GM19467 (cell line): ENCODE data around the gene MMP10.

ENCODE experiments used
- ATAC-seq: cut with Tn5 transposase; IDR thresholded peaks from one replicate; pipeline ENCODE4 v1.9.1; 2021; ENCODE audit warnings: mild to moderate bottlenecking, moderate library complexity; ENCODE audit not compliant: unreplicated experiment

Gene MMP10

DNA sequence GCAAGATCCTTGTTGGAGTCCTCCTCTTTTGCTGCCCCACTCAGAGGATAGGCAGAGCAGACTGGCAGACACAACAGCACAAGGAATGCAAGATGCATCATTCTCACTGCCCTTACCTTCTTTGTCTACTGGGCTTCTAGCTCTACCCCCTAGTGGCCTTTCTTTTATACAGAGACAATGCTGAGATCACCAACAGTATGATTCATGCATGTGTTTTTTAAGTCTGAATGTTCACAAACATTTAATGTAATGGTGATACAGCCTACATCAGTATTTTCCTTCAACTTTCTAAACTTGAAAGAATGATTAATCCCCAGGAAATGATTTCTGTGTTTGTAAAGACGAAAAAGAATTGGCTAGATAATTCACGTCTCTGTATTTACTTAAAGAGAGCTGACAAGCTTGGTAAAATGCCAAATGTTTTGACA, at the start of gene MMP10:
TSS of gene MMP10 (minus strand) at position 138 of the 428 bp plus-strand sequence. CDS start at position 101, 37 bp downstream.
- ATAC-seq, result no peak

DNA sequence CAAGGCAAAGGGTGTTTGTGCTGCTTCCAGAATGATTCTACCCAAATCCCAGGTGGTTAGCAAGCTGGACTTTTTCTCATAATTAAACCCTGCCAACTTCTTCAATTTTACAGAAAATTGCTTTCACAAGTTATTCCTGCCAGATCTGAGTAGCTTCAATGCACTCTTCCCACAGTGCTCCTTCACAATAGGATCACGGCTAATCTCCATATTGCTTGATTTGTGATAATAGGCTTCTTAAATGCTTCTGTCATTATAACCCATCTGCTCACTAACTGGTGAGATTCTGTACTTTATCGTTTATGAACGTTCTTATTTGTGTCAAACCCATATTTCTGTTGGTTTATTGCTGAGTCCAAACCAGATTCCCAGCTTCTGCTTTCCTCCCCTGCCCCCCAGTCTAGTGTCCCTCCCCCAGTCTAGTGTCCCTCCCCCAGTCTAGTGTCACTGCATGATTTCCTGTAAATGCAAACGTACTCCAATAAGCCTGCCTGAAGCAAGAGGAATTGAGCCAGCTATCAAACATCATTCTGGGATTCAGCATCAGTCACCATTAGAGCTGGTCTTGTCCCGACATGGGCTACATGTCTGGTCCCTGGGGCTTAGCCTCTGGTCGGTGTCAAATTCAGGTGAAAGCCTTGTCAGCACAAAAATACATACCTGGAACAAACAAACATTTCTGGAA, 49.0 kb upstream of the MMP10 start:
- no peak for ATAC-seq

DNA sequence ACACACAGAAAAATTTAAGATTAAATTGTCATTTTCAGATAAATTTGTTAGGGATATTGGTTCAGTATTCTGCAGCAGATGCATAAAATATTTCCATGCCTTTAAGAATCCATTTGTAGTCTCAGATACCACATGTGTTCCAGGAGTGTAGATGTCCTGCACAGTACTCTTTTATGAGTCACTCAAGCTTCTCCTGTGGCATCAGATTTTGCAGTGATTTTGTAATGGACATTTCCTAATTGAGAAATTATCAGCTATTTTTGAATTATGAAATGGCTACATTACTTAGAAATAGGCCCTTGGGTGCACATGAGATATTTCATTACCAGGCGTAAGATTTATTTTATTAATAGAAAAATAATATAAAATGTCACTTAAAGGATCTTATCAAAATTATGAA, 44.1 kb upstream of the MMP10 start:
- ATAC-seq, result no peak

DNA sequence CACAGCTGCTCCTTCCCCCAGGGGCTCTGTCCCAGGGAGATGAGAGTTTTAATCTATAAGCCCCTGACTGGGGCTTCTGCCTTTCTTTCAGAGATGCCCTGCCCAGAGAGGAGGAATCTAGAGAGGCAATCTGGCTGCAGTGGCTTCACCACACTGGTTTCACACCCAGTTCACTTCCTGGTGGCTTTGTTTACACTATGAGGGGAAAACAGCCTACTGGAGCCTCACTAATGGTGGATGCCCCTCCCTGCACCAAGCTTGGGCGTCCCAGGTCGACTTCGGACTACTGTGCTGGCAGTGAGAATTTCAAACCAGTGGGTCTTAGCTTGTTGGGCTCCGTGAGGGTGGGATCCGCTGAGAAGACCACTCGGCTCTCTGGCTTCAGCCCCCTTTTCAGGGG, 39.1 kb upstream of the MMP10 start:
- no peak for ATAC-seq

DNA sequence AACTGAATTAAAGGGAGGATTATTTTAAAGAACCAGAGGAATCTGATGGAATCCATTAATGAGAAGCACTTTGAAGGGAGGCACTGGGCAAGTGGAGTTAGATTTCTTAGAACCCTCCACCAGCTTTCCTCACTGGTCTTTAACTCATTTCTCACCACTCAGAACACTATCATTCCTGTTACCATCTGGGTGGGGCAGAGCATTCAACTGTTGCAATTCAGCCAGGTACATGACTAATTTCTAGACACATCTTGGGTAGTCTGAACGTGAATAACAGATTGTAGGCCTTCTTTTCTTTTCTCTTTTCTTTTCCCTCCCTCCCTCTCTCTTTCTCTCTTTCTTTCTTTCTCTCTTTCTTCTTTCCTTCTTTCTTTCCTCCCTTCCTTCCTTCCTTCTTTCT, 33.1 kb upstream of the MMP10 start:
- ATAC-seq, result no peak

DNA sequence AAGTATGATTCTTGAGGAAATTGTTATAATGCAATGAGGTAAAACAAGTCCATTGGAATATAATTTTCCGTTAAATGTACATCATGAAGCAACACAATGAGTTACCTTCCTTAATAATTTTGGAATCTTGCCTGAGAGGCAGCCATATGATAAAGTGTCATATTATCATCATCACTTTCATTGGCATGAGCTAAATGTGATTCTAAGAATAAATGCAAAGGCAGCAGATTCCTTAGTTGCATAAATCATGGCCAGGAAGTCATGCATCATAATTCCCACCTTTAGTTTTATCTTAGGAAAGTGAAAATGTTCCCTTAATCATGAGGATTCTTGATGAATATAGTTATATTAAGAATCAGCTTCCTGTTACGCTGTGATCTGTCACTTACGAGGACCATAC, 31.8 kb upstream of the MMP10 start:
- no peak for ATAC-seq

DNA sequence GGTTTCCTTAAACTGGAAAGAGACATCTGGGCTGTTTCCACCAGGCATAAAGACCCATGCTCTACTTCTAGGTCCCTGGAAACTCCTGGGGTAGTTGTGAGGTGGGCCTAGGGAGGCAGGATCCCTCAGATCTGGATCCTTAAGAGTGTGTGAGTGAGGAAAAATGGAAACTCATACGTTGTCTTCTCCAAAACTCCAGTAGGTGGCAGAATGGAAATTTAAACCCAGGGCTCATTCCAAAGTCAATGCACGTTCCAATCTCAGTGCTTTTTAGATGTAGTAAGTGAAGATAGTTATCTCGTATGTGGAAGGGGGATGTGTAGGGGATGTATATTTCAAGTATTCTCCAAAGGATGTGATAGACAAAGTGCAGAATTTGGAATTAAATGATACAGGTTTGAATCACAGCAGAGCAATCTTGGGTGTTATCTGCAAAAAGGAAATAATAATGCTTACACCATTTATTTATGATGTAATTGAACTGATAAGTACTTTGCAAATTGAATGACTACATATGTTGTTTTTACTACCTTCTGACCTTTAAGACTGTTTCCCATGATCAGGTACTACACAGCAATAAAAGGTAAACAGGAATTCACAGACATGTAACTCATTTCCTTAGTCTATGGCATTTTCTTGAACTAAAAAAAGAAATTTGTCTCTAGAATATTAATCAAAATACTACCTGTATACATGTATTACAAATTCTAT, 30.7 kb upstream of the MMP10 start:
- ATAC-seq, result no peak

DNA sequence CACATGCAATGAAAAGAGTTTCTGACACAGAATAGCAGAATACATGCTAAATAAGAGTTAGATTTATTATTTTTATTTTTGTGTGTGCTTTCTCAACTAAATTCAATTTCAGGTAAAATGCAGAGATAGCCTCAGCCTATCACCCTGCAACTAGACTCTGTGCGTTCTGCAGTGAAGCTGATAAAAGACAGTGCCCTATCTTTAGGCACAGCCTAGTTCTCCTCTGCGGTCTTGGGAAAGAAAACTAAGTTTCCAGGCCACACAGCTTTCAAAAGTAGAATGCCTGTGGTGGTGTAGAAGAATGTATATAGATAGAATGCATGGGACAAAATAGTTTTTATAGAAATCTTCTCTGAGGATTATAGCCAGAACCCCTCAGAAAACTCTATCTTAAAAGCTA, 29.5 kb upstream of the MMP10 start:
- no peak for ATAC-seq

DNA sequence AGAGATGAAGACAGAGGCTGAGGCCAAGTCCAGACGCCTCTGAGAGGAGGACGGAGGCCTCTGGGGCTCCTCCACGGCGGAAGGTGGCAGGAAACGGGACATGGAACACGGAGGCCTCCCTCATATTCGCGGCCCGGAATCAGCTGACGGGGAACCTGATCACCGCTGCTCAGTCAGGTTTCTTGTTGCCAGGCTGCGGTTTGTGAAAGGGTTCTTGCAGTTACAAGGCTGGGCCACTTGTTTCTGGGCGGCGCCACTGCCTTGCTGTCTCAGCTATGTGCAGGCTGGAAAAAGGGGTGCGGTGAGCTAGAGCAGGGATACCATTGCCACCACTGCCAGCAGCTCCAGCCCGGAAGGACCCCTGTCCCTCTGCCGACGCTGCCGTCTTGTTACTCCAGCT, 27.5 kb upstream of the MMP10 start:
- no peak for ATAC-seq

DNA sequence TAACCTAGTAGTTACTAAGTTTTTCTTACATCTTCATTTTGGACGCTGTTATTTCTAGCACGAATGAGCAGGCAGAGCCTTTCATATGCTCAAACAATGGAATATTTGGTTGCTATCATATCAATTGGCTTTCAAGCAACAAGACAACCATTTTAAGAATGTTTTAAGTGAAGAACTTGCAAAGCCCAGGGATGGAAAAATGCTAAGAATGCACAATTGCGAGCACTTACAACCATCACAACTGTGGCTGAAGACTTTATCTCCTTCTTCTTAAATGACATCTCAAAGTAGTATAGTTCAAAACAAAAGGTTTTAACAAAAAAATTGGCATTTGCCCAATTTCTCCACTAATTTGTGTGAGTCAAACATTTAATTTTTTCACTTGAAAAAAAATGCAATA, 25.9 kb upstream of the MMP10 start:
- ATAC-seq, result no peak

DNA sequence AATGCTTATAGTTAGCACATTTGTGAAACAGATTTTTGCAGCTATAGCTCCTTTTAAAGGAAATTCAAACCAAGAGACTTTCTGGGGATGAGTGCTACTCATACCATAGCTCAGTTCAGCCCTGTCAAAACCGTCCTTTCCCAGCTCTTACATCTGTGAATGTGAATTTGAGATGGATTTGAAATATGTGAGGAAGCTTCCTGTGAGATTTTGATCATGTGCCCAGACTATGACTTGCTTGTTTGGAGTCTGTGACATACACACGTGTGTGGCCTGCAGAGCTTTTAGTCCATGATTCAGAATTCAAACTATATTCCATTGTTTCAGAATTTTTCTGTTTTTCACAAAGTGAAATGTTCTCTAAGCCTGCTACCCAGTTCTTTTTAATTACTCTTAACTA, 21.9 kb upstream of the MMP10 start:
- no peak for ATAC-seq

DNA sequence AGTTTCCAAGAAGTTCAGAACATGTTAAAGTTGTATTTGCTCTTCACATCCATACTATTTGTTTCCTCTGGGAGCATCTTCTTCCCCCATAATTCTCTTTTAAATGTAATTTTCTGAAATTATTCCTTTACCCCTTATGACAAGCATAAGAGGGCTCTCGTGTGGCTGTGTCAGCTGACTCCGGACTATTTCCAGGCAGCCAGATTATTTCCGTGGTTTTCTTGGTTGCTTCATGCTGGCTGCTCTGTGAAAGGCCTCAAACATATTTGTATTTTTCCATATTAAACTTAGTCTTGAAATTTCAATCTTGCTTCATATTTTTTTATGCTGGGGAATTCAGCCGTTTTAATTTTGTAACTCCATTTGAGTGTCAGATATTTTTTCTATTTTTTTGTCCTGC, 20.3 kb upstream of the MMP10 start:
- no peak for ATAC-seq

DNA sequence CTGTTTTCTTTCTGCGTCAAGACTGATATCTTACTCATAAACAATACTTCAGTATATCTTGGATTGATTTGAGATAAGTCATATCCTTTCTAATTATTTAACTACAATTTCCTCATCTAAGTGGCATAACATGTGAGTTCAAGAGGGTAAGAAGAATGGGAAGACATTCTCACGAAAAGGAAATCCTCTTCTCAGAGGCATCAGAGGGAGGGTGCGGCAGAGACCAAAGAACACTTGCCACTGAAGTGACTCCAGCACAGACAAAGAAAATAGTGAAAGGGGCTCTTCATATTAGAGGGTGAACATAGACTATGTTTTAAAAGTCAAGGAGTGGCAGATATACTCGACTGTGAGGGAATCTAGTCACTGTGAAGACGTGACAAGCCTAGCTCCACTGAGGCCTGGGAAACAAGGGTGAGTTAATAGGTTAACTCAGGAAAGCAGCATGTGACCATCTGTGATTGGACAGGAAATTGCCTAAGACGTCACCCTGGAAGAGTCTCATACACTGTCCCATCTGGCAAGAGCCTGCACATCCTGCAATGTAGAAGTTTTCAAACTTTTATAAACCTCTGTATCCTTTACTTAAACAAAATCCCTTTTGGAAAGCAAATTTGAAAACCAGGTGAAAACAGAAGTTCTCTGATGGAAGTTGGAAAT, 19.4 kb upstream of the MMP10 start:
- no peak for ATAC-seq

DNA sequence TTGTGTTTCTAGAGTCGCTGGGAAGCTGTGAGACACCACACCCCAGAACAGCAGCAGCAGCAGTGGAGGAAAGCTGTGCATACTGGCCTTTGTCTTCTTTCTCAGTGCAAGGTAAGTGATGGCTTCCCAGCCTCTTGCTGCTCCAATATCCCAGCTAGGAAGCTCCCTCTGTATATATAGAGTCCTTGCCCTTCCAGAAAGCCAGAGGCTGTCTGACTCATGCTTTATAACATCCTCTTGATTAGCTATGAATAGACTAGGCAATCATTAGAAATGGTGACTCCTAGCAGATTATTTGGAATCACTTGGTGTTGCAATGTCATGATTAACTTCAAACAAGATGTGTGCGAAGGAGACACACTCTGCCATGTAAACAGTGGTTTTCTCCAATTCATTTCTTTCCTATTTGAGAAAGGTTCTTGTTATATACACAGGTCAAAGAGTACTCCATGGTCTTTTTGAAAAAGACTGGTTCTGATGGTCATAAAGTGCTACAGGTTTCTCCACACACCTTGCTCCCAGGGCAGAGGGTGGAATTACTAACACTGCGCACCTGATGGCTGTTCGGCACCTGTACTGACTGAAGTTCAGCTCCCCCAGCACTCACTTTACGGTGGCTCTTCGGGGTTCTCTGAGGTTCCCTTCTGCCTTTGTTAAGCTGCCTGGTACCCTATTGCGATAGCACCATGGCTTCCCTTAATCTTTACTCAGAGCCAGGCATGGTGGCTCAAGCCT, 17.8 kb upstream of the MMP10 start, which contains the start of gene MMP1:
TSS of gene MMP1 (minus strand) at position 149 of the 735 bp plus-strand sequence. CDS start at position 81, 68 bp downstream.
- ATAC-seq, result no peak

DNA sequence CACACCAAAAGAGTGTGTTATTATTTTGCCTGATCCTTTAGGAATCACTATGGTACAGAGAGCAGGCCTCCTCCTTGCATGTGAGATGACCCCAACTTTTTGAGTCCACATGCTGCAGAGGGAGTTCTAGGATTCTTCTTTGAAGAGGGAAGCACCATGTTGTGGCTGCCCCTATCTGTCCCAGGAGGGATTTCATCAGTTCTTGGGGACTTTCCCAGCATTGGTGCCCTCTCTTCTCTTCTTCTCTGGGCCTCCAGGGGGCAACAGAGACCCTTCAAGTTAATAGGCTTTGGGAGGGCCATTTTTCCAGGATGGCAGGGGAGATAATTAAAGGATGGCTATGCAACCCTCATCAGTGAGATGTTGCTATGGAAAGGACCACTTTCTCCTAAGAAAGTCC, 14.0 kb upstream of the MMP10 start:
- peak; percentile 91 for ATAC-seq

DNA sequence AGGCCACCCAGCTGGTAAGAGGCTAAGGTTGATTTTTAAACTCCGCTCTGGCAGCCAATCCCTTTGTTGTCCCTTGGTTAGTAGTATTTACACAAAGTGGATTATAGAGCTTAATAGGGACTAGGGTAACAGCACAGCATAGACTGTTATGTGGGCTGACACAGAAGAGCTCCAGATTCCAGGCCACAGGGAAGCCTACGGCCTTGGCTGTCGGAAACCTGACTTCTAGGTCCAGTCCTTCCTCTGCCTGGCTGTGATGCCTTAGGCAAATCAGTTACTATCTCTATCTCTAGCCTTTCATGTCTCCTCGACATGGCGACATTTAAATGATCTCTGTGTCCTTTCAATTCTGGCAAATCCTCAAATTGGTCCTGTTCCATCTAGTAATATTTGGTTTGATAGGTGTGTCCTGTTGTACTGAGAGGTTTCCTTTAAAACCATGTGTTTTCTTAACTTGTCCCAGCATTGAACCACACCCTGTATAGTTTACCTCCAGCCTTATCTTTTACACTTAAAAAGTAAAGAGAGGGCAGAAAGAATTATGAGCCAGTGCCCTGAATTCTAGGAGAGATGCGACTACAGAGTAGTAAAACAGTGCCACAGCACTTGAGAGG, 13.4 kb upstream of the MMP10 start:
- ATAC-seq, result no peak

DNA sequence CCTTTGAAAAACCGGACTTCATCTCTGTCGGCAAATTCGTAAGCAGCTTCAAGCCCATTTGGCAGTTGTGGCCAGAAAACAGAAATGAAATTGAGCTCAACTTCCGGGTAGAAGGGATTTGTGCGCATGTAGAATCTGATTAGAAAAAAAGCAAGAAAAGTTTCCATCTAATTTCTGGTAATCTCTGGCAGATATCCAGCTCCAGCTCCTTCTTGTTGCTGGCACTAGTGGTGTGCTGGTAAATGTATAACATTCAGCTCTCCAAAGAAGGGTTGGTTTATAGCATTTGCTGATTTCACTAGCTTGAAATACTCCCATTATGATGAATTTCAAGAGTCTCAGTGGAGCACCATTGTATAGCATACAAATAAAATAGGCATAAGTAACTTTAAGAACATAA, 12.2 kb upstream of the MMP10 start:
- ATAC-seq, result no peak

DNA sequence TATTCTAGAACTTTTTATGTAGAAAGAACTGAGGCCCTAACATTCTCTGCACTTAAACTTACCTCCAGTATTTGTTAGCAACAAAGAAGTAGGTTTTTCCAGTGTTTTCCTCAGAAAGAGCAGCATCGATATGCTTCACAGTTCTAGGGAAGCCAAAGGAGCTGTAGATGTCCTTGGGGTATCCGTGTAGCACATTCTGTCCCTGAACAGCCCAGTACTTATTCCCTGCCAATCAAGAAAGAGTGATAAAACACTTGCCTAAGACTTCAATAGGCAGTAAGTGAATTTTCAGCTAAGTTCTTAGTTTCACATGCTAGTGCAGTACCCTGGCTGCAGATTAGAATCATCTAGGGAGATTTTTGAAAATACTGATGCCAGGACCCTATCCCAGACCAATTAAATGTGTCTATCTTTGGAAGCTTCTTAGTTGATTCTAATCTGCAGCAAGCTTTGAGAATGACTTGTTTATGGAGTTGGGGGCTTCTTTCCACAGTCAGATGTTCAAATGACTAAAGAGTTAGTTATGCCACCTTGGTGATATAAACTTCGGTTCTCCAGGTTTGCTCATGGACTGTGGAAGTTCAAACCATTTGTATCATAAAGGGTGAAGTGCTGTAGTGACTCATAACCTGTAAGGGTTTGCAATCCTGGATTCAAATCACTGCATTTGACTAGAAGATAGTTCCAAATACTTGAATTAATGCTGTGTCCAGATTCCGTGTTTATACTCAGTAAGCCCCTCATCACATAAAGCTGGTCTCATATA, 11.0 kb upstream of the MMP10 start:
- ATAC-seq, result no peak

DNA sequence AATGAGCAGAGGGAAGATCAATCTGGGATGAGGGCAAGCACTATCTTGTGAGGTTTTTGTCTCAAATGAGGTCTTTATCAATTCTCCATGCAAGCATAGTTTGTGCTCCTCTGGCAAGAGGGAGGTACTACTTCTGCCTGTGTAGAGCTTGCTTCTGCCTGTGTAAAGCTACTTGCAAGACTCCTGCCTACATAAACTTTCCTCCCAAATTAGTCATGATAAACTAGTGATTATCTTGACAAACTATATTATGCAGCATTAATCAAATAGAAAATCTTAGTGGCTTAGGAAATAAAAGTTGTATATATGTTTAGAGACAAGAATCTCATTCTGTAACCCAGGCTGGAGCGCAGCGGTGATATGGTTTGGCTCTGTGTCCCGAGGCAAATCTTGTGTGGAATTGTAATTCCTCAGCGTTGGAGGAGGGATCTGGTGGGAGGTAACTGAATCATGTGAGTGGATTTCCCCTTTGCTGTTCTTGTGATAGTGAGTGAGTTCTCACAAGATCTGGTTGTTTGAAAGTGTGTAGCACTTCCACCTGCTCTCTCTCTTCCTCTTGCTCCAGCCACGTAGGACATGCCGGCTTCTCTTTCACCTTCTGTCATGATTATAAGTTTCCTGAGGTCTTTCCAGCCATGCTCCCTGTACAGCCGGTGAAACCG, 8.0 kb upstream of the MMP10 start:
- ATAC-seq, result no peak

DNA sequence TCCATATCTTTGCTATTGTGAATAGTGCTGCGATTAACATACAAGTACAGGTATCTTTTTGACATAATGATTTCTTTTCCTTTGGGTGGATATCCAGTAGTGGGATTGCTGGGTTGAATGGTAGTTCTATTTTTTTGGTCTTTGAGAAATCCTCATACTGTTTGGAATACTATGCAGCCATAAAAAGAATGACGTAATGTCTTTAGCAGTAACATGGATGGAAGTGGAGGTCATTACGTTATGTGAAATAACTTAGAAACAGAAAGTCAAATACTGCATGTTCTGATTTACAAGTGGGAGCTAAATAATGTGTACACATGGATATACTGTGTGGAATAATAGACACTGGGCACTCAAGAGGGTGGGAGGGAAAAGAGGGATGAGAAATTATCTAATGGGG, 4.0 kb upstream of the MMP10 start:
- no peak for ATAC-seq
